HEK293 (cell line): ENCODE measurements around the gene PPFIA4.

ENCODE experiments used
- ZNF274 ChIP-seq, 2 experiments: fragments of 200-500 bp in 1 of 2; fragments of 450-650 bp in 1 of 2; sonication (Bioruptor generic) in 1 of 2; formaldehyde crosslinking in 1 of 2; IDR thresholded peaks; 2 replicates each; pipeline versions ENCODE4 v1.5.1 to v1.6.1; 2014 to 2016; ENCODE audit warnings: borderline replicate concordance in 1 of 2, inconsistent platforms in 1 of 2, low read length in 1 of 2, missing biosample characterization in 1 of 2, missing genetic modification characterization in 1 of 2
- TF ChIP-seq, protein P1 (sequence below): fragments of 450-650 bp; formaldehyde crosslinking; IDR thresholded peaks from 2 replicates; pipeline ENCODE4 v1.5.1; 2016; ENCODE audit warnings: missing biosample characterization, missing genetic modification characterization

DNA sequence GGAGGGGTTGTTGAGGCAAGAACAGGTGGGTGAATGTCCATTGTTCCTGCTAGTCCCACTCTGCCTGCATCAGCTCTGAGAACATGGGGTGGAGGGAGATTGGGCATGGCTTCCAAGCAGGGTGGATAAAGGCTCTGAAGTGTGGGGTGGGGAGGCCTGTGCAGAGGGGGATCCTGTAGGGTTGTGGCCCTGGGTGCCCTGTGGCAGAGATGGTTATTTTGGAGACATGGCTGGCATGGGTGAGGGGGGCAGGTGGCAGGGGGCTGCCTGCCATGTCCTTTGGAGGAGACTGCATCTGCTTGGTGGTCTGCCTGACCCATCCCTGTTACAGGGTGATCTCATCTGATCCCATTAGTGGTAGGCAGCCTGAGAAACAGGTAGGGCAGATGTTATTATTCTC, 48.3 kb downstream of the PPFIA4 start:
- no peak for TF ChIP-seq ZNF274 (IDR thresholded peaks at IDR 0.05; ENCODE audit: low read length)
- TF ChIP-seq ZNF274 (tag by site-specific recombination; IDR thresholded peaks at IDR 0.05; ENCODE audit: borderline replicate concordance) = no peak
- TF ChIP-seq, protein P1, sequence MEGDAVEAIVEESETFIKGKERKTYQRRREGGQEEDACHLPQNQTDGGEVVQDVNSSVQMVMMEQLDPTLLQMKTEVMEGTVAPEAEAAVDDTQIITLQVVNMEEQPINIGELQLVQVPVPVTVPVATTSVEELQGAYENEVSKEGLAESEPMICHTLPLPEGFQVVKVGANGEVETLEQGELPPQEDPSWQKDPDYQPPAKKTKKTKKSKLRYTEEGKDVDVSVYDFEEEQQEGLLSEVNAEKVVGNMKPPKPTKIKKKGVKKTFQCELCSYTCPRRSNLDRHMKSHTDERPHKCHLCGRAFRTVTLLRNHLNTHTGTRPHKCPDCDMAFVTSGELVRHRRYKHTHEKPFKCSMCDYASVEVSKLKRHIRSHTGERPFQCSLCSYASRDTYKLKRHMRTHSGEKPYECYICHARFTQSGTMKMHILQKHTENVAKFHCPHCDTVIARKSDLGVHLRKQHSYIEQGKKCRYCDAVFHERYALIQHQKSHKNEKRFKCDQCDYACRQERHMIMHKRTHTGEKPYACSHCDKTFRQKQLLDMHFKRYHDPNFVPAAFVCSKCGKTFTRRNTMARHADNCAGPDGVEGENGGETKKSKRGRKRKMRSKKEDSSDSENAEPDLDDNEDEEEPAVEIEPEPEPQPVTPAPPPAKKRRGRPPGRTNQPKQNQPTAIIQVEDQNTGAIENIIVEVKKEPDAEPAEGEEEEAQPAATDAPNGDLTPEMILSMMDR (tag by site-specific recombination) = no peak
